GM12872 (cell line): Measurements from ENCODE around the gene INO80.

Experiments used
- CTCF ChIP-seq: IDR thresholded peaks from 3 replicates; pipeline ENCODE4 v1.5.1; 2011; ENCODE audit warnings: low read depth, mild to moderate bottlenecking, low read length, moderate library complexity; ENCODE audit not compliant: insufficient read depth

INO80 gene

GRCh38 chr15:41011055-41011815 is 104.8 kb downstream of the INO80 start:
- TF ChIP-seq CTCF: no peak

GRCh38 chr15:41010345-41010744 is 105.7 kb downstream of the INO80 start:
- no peak for TF ChIP-seq CTCF

GRCh38 chr15:41006479-41006878 is 109.6 kb downstream of the INO80 start:
- no peak for TF ChIP-seq CTCF

GRCh38 chr15:41004490-41004889 is 111.6 kb downstream of the INO80 start:
- no peak for TF ChIP-seq CTCF

- TF ChIP-seq CTCF: no peak
Observed at GRCh38 chr15:41001524-41002214, 114.4 kb downstream of the INO80 start.

- no peak for TF ChIP-seq CTCF
Observed at GRCh38 chr15:40999190-40999589, 116.9 kb downstream of the INO80 start.

GRCh38 chr15:40995656-40996055 is 120.4 kb downstream of the INO80 start:
- TF ChIP-seq CTCF: no peak
